ENCODE measurements around the gene IGSF21.

Gene IGSF21

GRCh38 chr1:18283601-18284385 lies 176.2 kb downstream of the IGSF21 start:
- no peak for DNase-seq
- peaks cover 90% of the 10 kb centered on the region for H3K27me3 ChIP-seq (replicated peaks; ENCODE audit: insufficient read depth, low read length)

GRCh38 chr1:18284805-18285537 lies 177.4 kb downstream of the IGSF21 start:
- H3K9ac ChIP-seq (ENCODE audit: low read length): no peak overlapping the region
- no peaks in the 10 kb centered on the region for H3K9me2 ChIP-seq (replicated peaks; ENCODE audit: insufficient read depth, low read length)
- no peaks in the 10 kb centered on the region for H3K79me2 ChIP-seq (ENCODE audit: low read length)
- H3K4me3 ChIP-seq (ENCODE audit: low read length): no peak overlapping the region
- no peak overlapping the region for H3K4me2 ChIP-seq (ENCODE audit: low read depth, low read length)
- DNase-seq: no peak
- H3K36me3 ChIP-seq (replicated peaks; ENCODE audit: insufficient read depth, low read length): no peaks in the 10 kb centered on the region
- no peaks in the 10 kb centered on the region for H3K9me3 ChIP-seq (replicated peaks; ENCODE audit: insufficient read depth, low read length)
- no peaks in the 10 kb centered on the region for H3K4me1 ChIP-seq (ENCODE audit: low read length)
- H4K20me1 ChIP-seq (ENCODE audit: insufficient read depth, low read length): no peaks in the 10 kb centered on the region
- no peaks in the 10 kb centered on the region for H3F3A ChIP-seq (ENCODE audit: insufficient read depth, low read length)
- TF ChIP-seq, protein P1, sequence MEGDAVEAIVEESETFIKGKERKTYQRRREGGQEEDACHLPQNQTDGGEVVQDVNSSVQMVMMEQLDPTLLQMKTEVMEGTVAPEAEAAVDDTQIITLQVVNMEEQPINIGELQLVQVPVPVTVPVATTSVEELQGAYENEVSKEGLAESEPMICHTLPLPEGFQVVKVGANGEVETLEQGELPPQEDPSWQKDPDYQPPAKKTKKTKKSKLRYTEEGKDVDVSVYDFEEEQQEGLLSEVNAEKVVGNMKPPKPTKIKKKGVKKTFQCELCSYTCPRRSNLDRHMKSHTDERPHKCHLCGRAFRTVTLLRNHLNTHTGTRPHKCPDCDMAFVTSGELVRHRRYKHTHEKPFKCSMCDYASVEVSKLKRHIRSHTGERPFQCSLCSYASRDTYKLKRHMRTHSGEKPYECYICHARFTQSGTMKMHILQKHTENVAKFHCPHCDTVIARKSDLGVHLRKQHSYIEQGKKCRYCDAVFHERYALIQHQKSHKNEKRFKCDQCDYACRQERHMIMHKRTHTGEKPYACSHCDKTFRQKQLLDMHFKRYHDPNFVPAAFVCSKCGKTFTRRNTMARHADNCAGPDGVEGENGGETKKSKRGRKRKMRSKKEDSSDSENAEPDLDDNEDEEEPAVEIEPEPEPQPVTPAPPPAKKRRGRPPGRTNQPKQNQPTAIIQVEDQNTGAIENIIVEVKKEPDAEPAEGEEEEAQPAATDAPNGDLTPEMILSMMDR (IDR thresholded peaks at IDR 0.05; ENCODE audit: low read length): no peak
- TF ChIP-seq EZH2phosphoT487 (IDR thresholded peaks at IDR 0.05; ENCODE audit: low read length) (no peak), EZH2 (optimal IDR thresholded peaks at IDR 0.05; ENCODE audit: low read depth, low read length) (no peak)
- H3K27me3 ChIP-seq (replicated peaks; ENCODE audit: insufficient read depth, low read length): peaks cover 92% of the 10 kb centered on the region
- H2AFZ ChIP-seq (ENCODE audit: low read length): no peak overlapping the region
- H3K27ac ChIP-seq (ENCODE audit: low read length): no peak overlapping the region

More at GRCh38 chr1:18283601-18284385, 176.2 kb downstream of the IGSF21 start:
- TF ChIP-seq, protein P1 (IDR thresholded peaks at IDR 0.05; ENCODE audit: low read length): no peak
- no peak for TF ChIP-seq EZH2 (optimal IDR thresholded peaks at IDR 0.05; ENCODE audit: low read depth, low read length)
- TF ChIP-seq EZH2phosphoT487 (IDR thresholded peaks at IDR 0.05; ENCODE audit: low read length): no peak
- no peak overlapping the region for H2AFZ ChIP-seq (ENCODE audit: low read length)
- H3K27ac ChIP-seq (ENCODE audit: low read length): no peak overlapping the region
- H3K4me3 ChIP-seq (ENCODE audit: low read length): no peak overlapping the region
- no peaks in the 10 kb centered on the region for H3F3A ChIP-seq (ENCODE audit: insufficient read depth, low read length)
- no peaks in the 10 kb centered on the region for H3K9me2 ChIP-seq (replicated peaks; ENCODE audit: insufficient read depth, low read length)
- H3K4me2 ChIP-seq (ENCODE audit: low read depth, low read length): no peak overlapping the region
- H3K9me3 ChIP-seq (replicated peaks; ENCODE audit: insufficient read depth, low read length): no peaks in the 10 kb centered on the region
- no peaks in the 10 kb centered on the region for H3K4me1 ChIP-seq (ENCODE audit: low read length)
- no peaks in the 10 kb centered on the region for H4K20me1 ChIP-seq (ENCODE audit: insufficient read depth, low read length)
- no peaks in the 10 kb centered on the region for H3K79me2 ChIP-seq (ENCODE audit: low read length)
- H3K9ac ChIP-seq (ENCODE audit: low read length): no peak overlapping the region
- no peaks in the 10 kb centered on the region for H3K36me3 ChIP-seq (replicated peaks; ENCODE audit: insufficient read depth, low read length)

GRCh38 chr1:18285538-18285924 lies 177.9 kb downstream of the IGSF21 start:
- H4K20me1 ChIP-seq (ENCODE audit: insufficient read depth, low read length): no peaks in the 10 kb centered on the region
- H3K4me3 ChIP-seq (ENCODE audit: low read length): no peak overlapping the region
- no peaks in the 10 kb centered on the region for H3K4me1 ChIP-seq (ENCODE audit: low read length)
- no peak overlapping the region for H3K27ac ChIP-seq (ENCODE audit: low read length)
- no peak overlapping the region for H3K4me2 ChIP-seq (ENCODE audit: low read depth, low read length)
- no peak for DNase-seq
- no peaks in the 10 kb centered on the region for H3K79me2 ChIP-seq (ENCODE audit: low read length)
- peaks cover 92% of the 10 kb centered on the region for H3K27me3 ChIP-seq (replicated peaks; ENCODE audit: insufficient read depth, low read length)
- no peak overlapping the region for H2AFZ ChIP-seq (ENCODE audit: low read length)
- H3K9me3 ChIP-seq (replicated peaks; ENCODE audit: insufficient read depth, low read length): no peaks in the 10 kb centered on the region
- no peaks in the 10 kb centered on the region for H3K9me2 ChIP-seq (replicated peaks; ENCODE audit: insufficient read depth, low read length)
- H3F3A ChIP-seq (ENCODE audit: insufficient read depth, low read length): no peaks in the 10 kb centered on the region
- no peak for TF ChIP-seq EZH2 (optimal IDR thresholded peaks at IDR 0.05; ENCODE audit: low read depth, low read length)
- TF ChIP-seq EZH2phosphoT487 (IDR thresholded peaks at IDR 0.05; ENCODE audit: low read length): no peak
- TF ChIP-seq, protein P1 (IDR thresholded peaks at IDR 0.05; ENCODE audit: low read length): no peak
- H3K9ac ChIP-seq (ENCODE audit: low read length): no peak overlapping the region
- H3K36me3 ChIP-seq (replicated peaks; ENCODE audit: insufficient read depth, low read length): no peaks in the 10 kb centered on the region
